HepG2 (cell line): ENCODE results near the gene PCGF6. TPM values are rescaled to one million over a fixed set of nuclear protein-coding genes. Genes with fewer than 3 reads are reported as not detected.

Source experiments
- ATAC-seq: fragments of 200-7000 bp; cut with Tn5 transposase; 3 replicates; pipeline ENCODE4 v1.9.1; 2020; ENCODE audit warnings: mild to moderate bottlenecking, moderate library complexity
- BruUV-seq: library from RNA; stranded (reverse); fragments of 400-500 nt; replicated peaks from 2 replicates; lab custom pipeline; 2021; lab: Mats Ljungman, UMichigan
- CTCF ChIA-PET: fragments of 300-600 bp; formaldehyde crosslinking; extraction: SDS; loops from one replicate; lab custom pipeline; 2021; ENCODE audit warnings: low total read pairs, inconsistent platforms, low intra/inter-chr PET ratio; lab: Yijun Ruan, JAX
- POLR2A ChIA-PET: fragments of 350-600 bp; sonication (Branson Sonifier 250); formaldehyde crosslinking; loops from one replicate; lab custom pipeline; 2020; ENCODE audit warnings: antibody characterized with exemption, inconsistent platforms; lab: Yijun Ruan, JAX
- DNase-seq: peaks from one replicate; pipeline ENCODE4 v3.0.0-alpha.2; 2015; ENCODE audit warnings: low spot score
- FAIRE-seq: peaks from 3 replicates; lab custom pipeline; 2011; peaks lifted over from hg19 to GRCh38; lab: Jason Lieb, UNC
- H2AFZ ChIP-seq: one replicate; pipeline ENCODE4 v1.6.1; 2011; ENCODE audit warnings: low read length, inconsistent platforms
- H3K27ac ChIP-seq: fragments of 300-600 bp; 3 replicates; pipeline ENCODE4 v1.8.0; 2011; ENCODE audit warnings: mixed run types, mild to moderate bottlenecking, mixed read lengths, low read length, inconsistent platforms; ENCODE audit not compliant: insufficient read depth; ENCODE audit errors: extremely low read length
- H3K27me3 ChIP-seq, 2 experiments: fragments of 200-600 bp in 1 of 2; 2 replicates in 1 of 2; 3 replicates in 1 of 2; pipeline versions ENCODE4 v1.6.0 to v1.8.0; 2011; ENCODE audit warnings: low read length in 2 of 2, mild to moderate bottlenecking in 2 of 2, moderate library complexity in 2 of 2, inconsistent platforms in 1 of 2; ENCODE audit not compliant: insufficient read depth in 2 of 2, control insufficient read depth in 1 of 2
- H3K36me3 ChIP-seq, 2 experiments: fragments of 200-600 bp in 1 of 2; replicated peaks in 1 of 2; 2 replicates in 1 of 2; 3 replicates in 1 of 2; pipeline versions ENCODE4 v1.5.1 to v1.8.0; 2011; ENCODE audit warnings: low read length in 2 of 2, inconsistent platforms in 1 of 2; ENCODE audit not compliant: insufficient read depth in 2 of 2, control insufficient read depth in 1 of 2
- H3K4me1 ChIP-seq: 2 replicates; pipeline ENCODE4 v1.5.1; 2012; ENCODE audit warnings: low read length, inconsistent platforms; ENCODE audit not compliant: insufficient read depth
- H3K4me2 ChIP-seq: 2 replicates; pipeline ENCODE4 v1.6.0; 2011; ENCODE audit warnings: low read depth, low read length, inconsistent platforms
- H3K4me3 ChIP-seq, 3 experiments: fragments of 200-600 bp in 1 of 3; sonication (generic), shearing (Covaris generic) in 1 of 3; replicated peaks in 1 of 3; 2 replicates each; pipeline ENCODE4 v1.5.1; 2011 to 2016; ENCODE audit warnings: low read length in 3 of 3, inconsistent platforms in 2 of 3, low read depth in 2 of 3, mild to moderate bottlenecking in 2 of 3, control low read depth in 1 of 3, mixed read lengths in 1 of 3; ENCODE audit not compliant: insufficient read depth in 1 of 3
- H3K79me2 ChIP-seq: one replicate; pipeline ENCODE4 v1.6.1; 2011; ENCODE audit warnings: low read length, inconsistent platforms; ENCODE audit not compliant: insufficient read depth
- H3K9ac ChIP-seq: 2 replicates; pipeline ENCODE4 v1.6.0; 2011; ENCODE audit warnings: mild to moderate bottlenecking, low read depth, low read length, inconsistent platforms; ENCODE audit not compliant: insufficient read depth
- H3K9me3 ChIP-seq: 2 replicates; pipeline ENCODE4 v1.5.1; 2012; ENCODE audit warnings: mild to moderate bottlenecking, low read length
- H4K20me1 ChIP-seq: 2 replicates; pipeline ENCODE4 v1.6.0; 2011; ENCODE audit warnings: inconsistent platforms, mild to moderate bottlenecking, low read length, moderate library complexity; ENCODE audit not compliant: insufficient read depth
- ARNT ChIP-seq: fragments of 450-650 bp; IDR thresholded peaks from 2 replicates; pipeline ENCODE4 v1.6.1; 2017
- JUN ChIP-seq: sonication (generic); formaldehyde crosslinking; IDR thresholded peaks from 2 replicates; pipeline ENCODE4 v1.4.0; 2020; ENCODE audit warnings: mild to moderate bottlenecking, missing genetic modification reagents
- ZNF331 ChIP-seq: sonication (generic); formaldehyde crosslinking; IDR thresholded peaks from 2 replicates; pipeline ENCODE4 v1.4.0; 2020; ENCODE audit warnings: missing genetic modification reagents
- WGBS: methylation state at CpG from one replicate; pipeline ENCODE4 v1.1.6; 2017; ENCODE audit warnings: low lambda C conversion rate; 5-methylcytosine and 5-hydroxymethylcytosine counted together
- in situ Hi-C: cut with HindIII; loops from 2 replicates; pipeline ENCODE4 v1.10.0; 2017; ENCODE audit warnings: low pct_unique_long_range_greater_than_20kb; ENCODE audit not compliant: extremely low pct_ligation_motif_present
- intact Hi-C: fragments of 100-400 bp; cut with micrococcal nuclease; formaldehyde crosslinking; loops from one replicate; pipeline ENCODE4 v1.10.0; 2022; ENCODE audit not compliant: unreplicated experiment
- polyA plus RNA-seq, 8 experiments: library from polyadenylated mRNA; depleted of rRNA in 3 of 8; stranded (reverse) in 7 of 8; unstranded in 1 of 8; fragments of >200 nt; fragmentation: Illumina TruSeq in 4 of 8; extraction: Trizol in 4 of 8; gene quantifications; 2 replicates each; pipeline versions ENCODE4 v1.2.1 to v1.2.3, GENCODE V29; 2011 to 2016; ENCODE audit warnings: low read depth in 4 of 8, missing spikeins in 1 of 8, mixed read lengths in 1 of 8; ENCODE audit not compliant: insufficient read depth in 1 of 8
- total RNA-seq, 5 experiments: library from RNA; depleted of rRNA; stranded (reverse); fragments of >200 nt; fragmentation: Illumina TruSeq; extraction: Trizol; gene quantifications; 2 replicates each; pipeline ENCODE4 v1.2.3, GENCODE V29; 2016; ENCODE audit warnings: low read depth in 1 of 5
- TF ChIP-seq, protein P1 (sequence below): sonication (generic); formaldehyde crosslinking; IDR thresholded peaks from 2 replicates; pipeline ENCODE4 v1.4.0; 2020; ENCODE audit warnings: mild to moderate bottlenecking, missing genetic modification reagents, borderline replicate concordance

Gene PCGF6
- total and polyA plus RNA-seq, 2 of the 13 experiments (the other 11 are each of a cell fraction or from before 2014, with no cell fraction given), result 5.2 to 19.4 TPM

DNA sequence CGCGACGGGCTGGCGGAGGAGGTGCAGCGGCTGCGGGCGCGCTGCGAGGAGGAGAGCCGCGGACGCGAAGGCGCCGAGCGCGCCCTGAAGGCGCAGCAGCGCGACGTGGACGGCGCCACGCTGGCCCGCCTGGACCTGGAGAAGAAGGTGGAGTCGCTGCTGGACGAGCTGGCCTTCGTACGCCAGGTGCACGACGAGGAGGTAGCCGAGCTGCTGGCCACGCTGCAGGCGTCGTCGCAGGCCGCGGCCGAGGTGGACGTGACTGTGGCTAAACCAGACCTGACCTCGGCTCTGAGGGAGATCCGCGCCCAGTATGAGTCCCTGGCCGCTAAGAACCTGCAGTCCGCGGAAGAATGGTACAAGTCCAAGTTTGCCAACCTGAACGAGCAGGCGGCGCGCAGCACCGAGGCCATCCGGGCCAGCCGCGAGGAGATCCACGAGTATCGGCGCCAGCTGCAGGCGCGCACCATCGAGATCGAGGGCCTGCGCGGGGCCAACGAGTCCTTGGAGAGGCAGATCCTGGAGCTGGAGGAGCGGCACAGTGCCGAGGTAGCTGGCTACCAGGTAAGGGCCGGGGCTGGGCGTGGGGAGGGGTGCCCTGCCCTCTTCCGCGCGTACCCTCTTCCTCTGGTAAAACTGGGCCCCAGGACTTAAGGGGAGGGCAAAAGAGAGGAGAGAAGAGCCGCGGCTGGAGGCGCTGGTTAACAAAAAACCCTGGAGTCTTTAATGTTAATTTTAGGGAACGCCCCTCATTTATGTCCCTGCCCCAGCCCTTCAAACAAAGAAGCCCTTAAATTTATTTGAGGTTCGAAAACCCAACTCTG is 73.0 kb downstream of the PCGF6 start:
- H3K4me2 ChIP-seq, result peak overlapping the region; percentile 56; the same call in 1 of the 2 replicates
- CTCF ChIA-PET, result no interaction called here

More for the DNA sequence above, 73.0 kb downstream of the PCGF6 start:
- H3K27me3 ChIP-seq, result peaks cover 10 to 40% of the 10 kb centered on the region in 2 experiments; a peak in 4 of 5 replicates
- H4K20me1 ChIP-seq, result 0 out of 2 replicates have a peak, but pooled peaks cover 3% of the 10 kb centered on the region
- no peaks in the 10 kb centered on the region for H3K79me2 ChIP-seq
- H3K4me1 ChIP-seq, result peaks cover 14% of the 10 kb centered on the region; the same call in 1 of the 2 replicates
- FAIRE-seq (no peak), DNase-seq (no peak), ATAC-seq (no peak)
- no TSS peak for BruUV-seq
- H3K36me3 ChIP-seq, result no peaks in the 10 kb centered on the region
- POLR2A ChIA-PET, result no interaction called here
- H3K9me3 ChIP-seq, result no peaks in the 10 kb centered on the region
- 78% methylated on average over 44 of the region's 76 CpGs for WGBS
- H3K27ac ChIP-seq, result no peak overlapping the region
- TF ChIP-seq JUN (CRISPR knock-in tag), result no peak
- TF ChIP-seq, protein P1, sequence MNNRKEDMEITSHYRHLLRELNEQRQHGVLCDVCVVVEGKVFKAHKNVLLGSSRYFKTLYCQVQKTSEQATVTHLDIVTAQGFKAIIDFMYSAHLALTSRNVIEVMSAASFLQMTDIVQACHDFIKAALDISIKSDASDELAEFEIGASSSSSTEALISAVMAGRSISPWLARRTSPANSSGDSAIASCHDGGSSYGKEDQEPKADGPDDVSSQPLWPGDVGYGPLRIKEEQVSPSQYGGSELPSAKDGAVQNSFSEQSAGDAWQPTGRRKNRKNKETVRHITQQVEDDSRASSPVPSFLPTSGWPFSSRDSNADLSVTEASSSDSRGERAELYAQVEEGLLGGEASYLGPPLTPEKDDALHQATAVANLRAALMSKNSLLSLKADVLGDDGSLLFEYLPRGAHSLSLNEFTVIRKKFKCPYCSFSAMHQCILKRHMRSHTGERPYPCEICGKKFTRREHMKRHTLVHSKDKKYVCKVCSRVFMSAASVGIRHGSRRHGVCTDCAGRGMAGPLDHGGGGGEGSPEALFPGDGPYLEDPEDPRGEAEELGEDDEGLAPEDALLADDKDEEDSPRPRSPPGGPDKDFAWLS (CRISPR knock-in tag), result no peak
- TF ChIP-seq ARNT, result no peak
- no peak for TF ChIP-seq ZNF331 (CRISPR knock-in tag)
- intact Hi-C loops, result no loop called here
- H3K4me3 ChIP-seq, result 0 out of 6 replicates have a peak overlapping the region, but pooled peaks of 1 of the 3 experiments have one; percentile 60
- H3K9ac ChIP-seq, result no peak overlapping the region
- no peak overlapping the region for H2AFZ ChIP-seq
- in situ Hi-C loops, result no loop called here
